Activated T-cell treated with anti-CD3 and anti-CD28 coated beads, Interleukin-2, amount 50 U/mL, for 4 hours (primary cell): Measurements from ENCODE around the gene ARL4D. TPM values are rescaled to one million over a fixed set of nuclear protein-coding genes. Genes with fewer than 3 reads are reported as not detected.

Experiments
- ATAC-seq, 2 donors: fragments of 200-7000 bp; cut with Tn5 transposase; one replicate each; pipeline ENCODE4 v1.10.0; 2021
- DNase-seq: peaks from one replicate; pipeline ENCODE4 v3.0.0-alpha.2; 2020
- H3K27me3 Mint-ChIP-seq: one replicate; pipeline ENCODE4 v1.8.0; 2021; ENCODE audit warnings: low read depth, mixed read lengths
- H3K36me3 Mint-ChIP-seq: one replicate; pipeline ENCODE4 v1.8.0; 2022; ENCODE audit warnings: mixed read lengths; ENCODE audit not compliant: insufficient read depth
- H3K4me1 Mint-ChIP-seq: one replicate; pipeline ENCODE4 v1.8.0; 2021; ENCODE audit warnings: low read depth, mixed read lengths
- H3K4me3 Mint-ChIP-seq: one replicate; pipeline ENCODE4 v1.8.0; 2021; ENCODE audit warnings: mild to moderate bottlenecking, moderate library complexity, mixed read lengths
- H3K9me3 Mint-ChIP-seq: one replicate; pipeline ENCODE4 v1.8.0; 2021; ENCODE audit warnings: mixed read lengths
- total RNA-seq, 3 donors: library from RNA; stranded (reverse); gene quantifications; one replicate each; pipeline ENCODE4 v1.2.1, GENCODE V29; 2021

ARL4D gene
- total RNA-seq, 3 donors from 2014 or later = 1.7 to 2.6 (median 1.8) TPM

- DNase-seq (no peak), ATAC-seq (no peak)
- H3K4me3 Mint-ChIP-seq = no peak overlapping the region
- no peaks in the 10 kb centered on the region for H3K27me3 Mint-ChIP-seq
- no peaks in the 10 kb centered on the region for H3K36me3 Mint-ChIP-seq
- peaks cover 32% of the 10 kb centered on the region for H3K4me1 Mint-ChIP-seq
- no peaks in the 10 kb centered on the region for H3K9me3 Mint-ChIP-seq
These were observed 2.2 kb upstream of the ARL4D start for GRCh38 chr17:43396491-43397060.

GRCh38 chr17:43399839-43400328 is 1.1 kb downstream of the ARL4D start:
- Mint-ChIP-seq H3K36me3 (no peaks in the 10 kb centered on the region), H3K4me1 (peaks cover 28% of the 10 kb centered on the region), H3K9me3 (no peaks in the 10 kb centered on the region), H3K4me3 (peak overlapping the region; percentile 88), H3K27me3 (no peaks in the 10 kb centered on the region)
- ATAC-seq = no peak
- no peak for DNase-seq

- H3K36me3 Mint-ChIP-seq = no peaks in the 10 kb centered on the region
- ATAC-seq (no peak), DNase-seq (no peak)
- no peaks in the 10 kb centered on the region for H3K27me3 Mint-ChIP-seq
- H3K4me1 Mint-ChIP-seq = peaks cover 26% of the 10 kb centered on the region
- H3K4me3 Mint-ChIP-seq = peak overlapping the region; percentile 31
- H3K9me3 Mint-ChIP-seq = no peaks in the 10 kb centered on the region
These were observed 2.3 kb downstream of the ARL4D start for GRCh38 chr17:43400943-43401717.

- H3K4me1 Mint-ChIP-seq = peaks cover 22% of the 10 kb centered on the region
- no peaks in the 10 kb centered on the region for H3K36me3 Mint-ChIP-seq
- no peak overlapping the region for H3K4me3 Mint-ChIP-seq
- no peak for DNase-seq
- no peak for ATAC-seq
- H3K27me3 Mint-ChIP-seq = no peaks in the 10 kb centered on the region
- H3K9me3 Mint-ChIP-seq = no peaks in the 10 kb centered on the region
These were observed 3.3 kb downstream of the ARL4D start for GRCh38 chr17:43402078-43402477.

GRCh38 chr17:43402567-43402966 is 3.8 kb downstream of the ARL4D start:
- peaks cover 20% of the 10 kb centered on the region for H3K4me1 Mint-ChIP-seq
- ATAC-seq (no peak), DNase-seq (no peak)
- no peaks in the 10 kb centered on the region for H3K9me3 Mint-ChIP-seq
- H3K36me3 Mint-ChIP-seq = no peaks in the 10 kb centered on the region
- H3K4me3 Mint-ChIP-seq = no peak overlapping the region
- H3K27me3 Mint-ChIP-seq = no peaks in the 10 kb centered on the region

GRCh38 chr17:43403846-43404245 is 5.1 kb downstream of the ARL4D start:
- no peak for DNase-seq
- ATAC-seq = no peak
- no peaks in the 10 kb centered on the region for H3K27me3 Mint-ChIP-seq
- peaks cover 14% of the 10 kb centered on the region for H3K4me1 Mint-ChIP-seq
- H3K36me3 Mint-ChIP-seq = no peaks in the 10 kb centered on the region
- no peak overlapping the region for H3K4me3 Mint-ChIP-seq
- no peaks in the 10 kb centered on the region for H3K9me3 Mint-ChIP-seq

GRCh38 chr17:43405861-43406260 is 7.1 kb downstream of the ARL4D start:
- DNase-seq = no peak
- H3K4me3 Mint-ChIP-seq = no peak overlapping the region
- no peaks in the 10 kb centered on the region for H3K36me3 Mint-ChIP-seq
- H3K27me3 Mint-ChIP-seq = no peaks in the 10 kb centered on the region
- H3K9me3 Mint-ChIP-seq = no peaks in the 10 kb centered on the region
- peaks cover 5% of the 10 kb centered on the region for H3K4me1 Mint-ChIP-seq
- ATAC-seq = no peak

GRCh38 chr17:43406676-43407645 is 8.2 kb downstream of the ARL4D start:
- peaks cover under 1% of the 10 kb centered on the region for H3K27me3 Mint-ChIP-seq
- H3K4me1 Mint-ChIP-seq = no peaks in the 10 kb centered on the region
- H3K4me3 Mint-ChIP-seq = no peak overlapping the region
- no peaks in the 10 kb centered on the region for H3K9me3 Mint-ChIP-seq
- DNase-seq (no peak), ATAC-seq (no peak)
- H3K36me3 Mint-ChIP-seq = no peaks in the 10 kb centered on the region

GRCh38 chr17:43409131-43409530 is 10.3 kb downstream of the ARL4D start:
- peaks cover 6% of the 10 kb centered on the region for H3K27me3 Mint-ChIP-seq
- no peaks in the 10 kb centered on the region for H3K36me3 Mint-ChIP-seq
- H3K9me3 Mint-ChIP-seq = no peaks in the 10 kb centered on the region
- DNase-seq = no peak
- no peak for ATAC-seq
- no peaks in the 10 kb centered on the region for H3K4me1 Mint-ChIP-seq
- H3K4me3 Mint-ChIP-seq = no peak overlapping the region

- DNase-seq (no peak), ATAC-seq (no peak)
- peaks cover 11% of the 10 kb centered on the region for H3K27me3 Mint-ChIP-seq
- H3K4me3 Mint-ChIP-seq = no peak overlapping the region
- H3K36me3 Mint-ChIP-seq = no peaks in the 10 kb centered on the region
- H3K4me1 Mint-ChIP-seq = no peaks in the 10 kb centered on the region
- no peaks in the 10 kb centered on the region for H3K9me3 Mint-ChIP-seq
These were observed 12.0 kb downstream of the ARL4D start for GRCh38 chr17:43410557-43411368.

GRCh38 chr17:43411369-43411677 is 12.5 kb downstream of the ARL4D start:
- DNase-seq = no peak
- H3K4me1 Mint-ChIP-seq = no peaks in the 10 kb centered on the region
- no peaks in the 10 kb centered on the region for H3K36me3 Mint-ChIP-seq
- peaks cover 13% of the 10 kb centered on the region for H3K27me3 Mint-ChIP-seq
- no peak overlapping the region for H3K4me3 Mint-ChIP-seq
- no peaks in the 10 kb centered on the region for H3K9me3 Mint-ChIP-seq
- no peak for ATAC-seq

- no peaks in the 10 kb centered on the region for H3K4me1 Mint-ChIP-seq
These were observed 13.0 kb downstream of the ARL4D start for GRCh38 chr17:43411749-43412148.

GRCh38 chr17:43412166-43412565 is 13.4 kb downstream of the ARL4D start:
- H3K4me1 Mint-ChIP-seq = no peaks in the 10 kb centered on the region
- peaks cover 17% of the 10 kb centered on the region for H3K27me3 Mint-ChIP-seq
- no peaks in the 10 kb centered on the region for H3K9me3 Mint-ChIP-seq
- no peak for ATAC-seq
- DNase-seq = no peak
- no peak overlapping the region for H3K4me3 Mint-ChIP-seq
- H3K36me3 Mint-ChIP-seq = no peaks in the 10 kb centered on the region

More at GRCh38 chr17:43411749-43412148, 13.0 kb downstream of the ARL4D start:
- no peak for ATAC-seq
- Mint-ChIP-seq H3K36me3 (no peaks in the 10 kb centered on the region), H3K9me3 (no peaks in the 10 kb centered on the region), H3K27me3 (peaks cover 17% of the 10 kb centered on the region), H3K4me3 (no peak overlapping the region)
- DNase-seq = no peak
